ENCODE results near the gene GIMAP5. TPM values are rescaled to one million over a fixed set of nuclear protein-coding genes. Genes with fewer than 3 reads are reported as not detected.

Gene GIMAP5
- total and polyA plus RNA-seq, 9 of the 15 experiments (the other 6 are each of a cell fraction or from before 2014, with no cell fraction given), result 0.35 TPM; not detected in 8

DNA sequence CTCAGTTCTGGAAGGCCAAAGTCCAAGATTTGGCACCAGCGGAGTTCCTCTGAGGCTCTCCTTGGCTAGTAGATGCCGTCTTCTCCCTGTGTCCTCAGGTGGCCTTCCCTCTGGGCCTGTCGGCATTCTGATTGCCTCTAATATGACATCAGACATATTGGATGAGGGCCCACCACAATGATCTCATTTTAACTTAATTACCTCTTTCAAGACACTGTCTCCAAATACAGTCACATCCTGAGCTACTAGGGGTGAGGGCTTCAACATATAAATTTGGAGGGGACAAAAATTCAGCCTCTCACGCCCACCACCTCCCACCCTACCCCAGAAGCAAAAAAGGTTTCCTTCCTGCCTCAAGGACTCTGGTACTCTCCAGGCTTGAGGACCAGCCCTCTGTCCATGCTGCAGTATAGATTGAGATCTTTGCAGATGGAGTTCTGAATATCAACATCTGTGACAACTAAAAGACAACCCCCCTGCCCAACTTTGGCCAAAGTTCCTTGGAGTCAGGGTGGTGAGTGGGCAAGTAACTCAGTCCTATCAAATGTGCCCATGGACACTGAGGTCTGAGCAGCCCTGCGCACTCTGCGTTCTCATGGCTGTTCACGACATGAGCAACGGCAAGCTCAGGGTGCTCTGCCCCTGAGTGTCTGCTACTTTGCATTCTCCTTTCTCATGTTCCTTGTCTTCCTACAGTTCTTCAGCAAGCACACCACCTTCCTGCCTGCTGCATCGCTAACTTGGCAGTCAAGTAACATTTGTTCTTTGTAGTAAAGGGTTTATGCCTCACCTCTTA lies 51.5 kb downstream of the GIMAP5 start:
- H3K79me2 ChIP-seq (ENCODE audit: control insufficient read depth, insufficient read depth, low read length), result no peaks in the 10 kb centered on the region
- peaks cover 8% of the 10 kb centered on the region; the same call in 1 of the 2 replicates for H4K20me1 ChIP-seq (replicated peaks; ENCODE audit: control insufficient read depth, insufficient read depth, low read length)
- H3K27ac ChIP-seq (ENCODE audit: extremely low read depth, low read depth, low read length), result no peak overlapping the region
- no peaks in the 10 kb centered on the region for H3K36me3 ChIP-seq (ENCODE audit: control insufficient read depth, insufficient read depth, low read length)
- BruUV-seq (replicated peaks), result no TSS peak
- no peak for ATAC-seq
- FAIRE-seq, result peak; percentile 42
- no peak overlapping the region for H3K4me3 ChIP-seq
- intact Hi-C loops (cut with micrococcal nuclease), result loop anchor here (10.0 kb wide), 1 partner anchor 306 kb away; no protein-coding TSS in a partner anchor
- H3K9ac ChIP-seq (ENCODE audit: insufficient read depth in 1 of 2, low read depth in 2 of 2, low read length in 2 of 2), result no peak overlapping the region; a peak in 1 of 4 replicates
- H3K4me1 ChIP-seq (replicated peaks in 1 of 2; ENCODE audit: control insufficient read depth in 2 of 2, insufficient read depth in 2 of 2, low read length in 2 of 2), result peaks cover 10% of the 10 kb centered on the region in 2 experiments; a peak in 4 of 5 replicates
- H2AFZ ChIP-seq (ENCODE audit: low read depth, low read length), result no peak overlapping the region
- TF ChIP-seq FOXP1 (CRISPR knock-in tag; IDR thresholded peaks at IDR 0.05) (no peak), ZNF696 (CRISPR knock-in tag; conservative IDR thresholded peaks at IDR 0.05) (no peak), ZBTB33 (CRISPR knock-in tag; IDR thresholded peaks at IDR 0.05) (no peak), ZNF282 (CRISPR knock-in tag; IDR thresholded peaks at IDR 0.05) (no peak), ATF7 (IDR thresholded peaks at IDR 0.05) (0 out of 2 replicates have a peak, but pooled peaks have one; percentile 20), KDM5B (IDR thresholded peaks at IDR 0.05; ENCODE audit: insufficient replicate concordance, low read depth, low read length) (peak; percentile 40), ZKSCAN3 (CRISPR knock-in tag; IDR thresholded peaks at IDR 0.05) (no peak)
- TF ChIP-seq, protein P1, sequence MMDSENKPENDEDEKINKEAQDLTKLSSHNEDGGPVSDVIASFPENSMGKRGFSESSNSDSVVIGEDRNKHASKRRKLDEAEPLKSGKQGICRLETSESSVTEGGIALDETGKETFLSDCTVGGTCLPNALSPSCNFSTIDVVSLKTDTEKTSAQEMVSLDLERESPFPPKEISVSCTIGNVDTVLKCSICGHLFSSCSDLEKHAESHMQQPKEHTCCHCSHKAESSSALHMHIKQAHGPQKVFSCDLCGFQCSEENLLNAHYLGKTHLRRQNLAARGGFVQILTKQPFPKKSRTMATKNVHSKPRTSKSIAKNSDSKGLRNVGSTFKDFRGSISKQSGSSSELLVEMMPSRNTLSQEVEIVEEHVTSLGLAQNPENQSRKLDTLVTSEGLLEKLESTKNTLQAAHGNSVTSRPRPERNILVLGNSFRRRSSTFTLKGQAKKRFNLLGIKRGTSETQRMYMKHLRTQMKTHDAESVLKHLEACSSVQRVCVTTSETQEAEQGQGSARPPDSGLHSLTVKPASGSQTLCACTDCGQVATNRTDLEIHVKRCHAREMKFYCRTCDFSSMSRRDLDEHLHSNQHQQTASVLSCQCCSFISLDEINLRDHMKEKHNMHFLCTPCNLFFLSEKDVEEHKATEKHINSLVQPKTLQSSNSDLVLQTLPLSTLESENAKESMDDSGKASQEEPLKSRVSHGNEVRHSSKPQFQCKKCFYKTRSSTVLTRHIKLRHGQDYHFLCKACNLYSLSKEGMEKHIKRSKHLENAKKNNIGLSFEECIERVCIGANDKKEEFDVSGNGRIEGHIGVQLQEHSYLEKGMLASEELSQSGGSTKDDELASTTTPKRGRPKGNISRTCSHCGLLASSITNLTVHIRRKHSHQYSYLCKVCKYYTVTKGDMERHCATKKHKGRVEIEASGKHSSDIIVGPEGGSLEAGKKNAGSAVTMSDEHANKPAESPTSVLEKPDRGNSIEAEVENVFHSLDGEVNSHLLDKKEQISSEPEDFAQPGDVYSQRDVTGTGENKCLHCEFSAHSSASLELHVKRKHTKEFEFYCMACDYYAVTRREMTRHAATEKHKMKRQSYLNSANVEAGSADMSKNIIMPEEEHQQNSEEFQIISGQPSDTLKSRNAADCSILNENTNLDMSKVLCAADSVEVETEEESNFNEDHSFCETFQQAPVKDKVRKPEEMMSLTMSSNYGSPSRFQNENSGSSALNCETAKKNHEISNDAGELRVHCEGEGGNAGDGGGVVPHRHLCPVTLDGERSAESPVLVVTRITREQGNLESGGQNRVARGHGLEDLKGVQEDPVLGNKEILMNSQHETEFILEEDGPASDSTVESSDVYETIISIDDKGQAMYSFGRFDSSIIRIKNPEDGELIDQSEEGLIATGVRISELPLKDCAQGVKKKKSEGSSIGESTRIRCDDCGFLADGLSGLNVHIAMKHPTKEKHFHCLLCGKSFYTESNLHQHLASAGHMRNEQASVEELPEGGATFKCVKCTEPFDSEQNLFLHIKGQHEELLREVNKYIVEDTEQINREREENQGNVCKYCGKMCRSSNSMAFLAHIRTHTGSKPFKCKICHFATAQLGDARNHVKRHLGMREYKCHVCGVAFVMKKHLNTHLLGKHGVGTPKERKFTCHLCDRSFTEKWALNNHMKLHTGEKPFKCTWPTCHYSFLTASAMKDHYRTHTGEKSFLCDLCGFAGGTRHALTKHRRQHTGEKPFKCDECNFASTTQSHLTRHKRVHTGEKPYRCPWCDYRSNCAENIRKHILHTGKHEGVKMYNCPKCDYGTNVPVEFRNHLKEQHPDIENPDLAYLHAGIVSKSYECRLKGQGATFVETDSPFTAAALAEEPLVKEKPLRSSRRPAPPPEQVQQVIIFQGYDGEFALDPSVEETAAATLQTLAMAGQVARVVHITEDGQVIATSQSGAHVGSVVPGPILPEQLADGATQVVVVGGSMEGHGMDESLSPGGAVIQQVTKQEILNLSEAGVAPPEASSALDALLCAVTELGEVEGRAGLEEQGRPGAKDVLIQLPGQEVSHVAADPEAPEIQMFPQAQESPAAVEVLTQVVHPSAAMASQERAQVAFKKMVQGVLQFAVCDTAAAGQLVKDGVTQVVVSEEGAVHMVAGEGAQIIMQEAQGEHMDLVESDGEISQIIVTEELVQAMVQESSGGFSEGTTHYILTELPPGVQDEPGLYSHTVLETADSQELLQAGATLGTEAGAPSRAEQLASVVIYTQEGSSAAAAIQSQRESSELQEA (IDR thresholded peaks at IDR 0.05; ENCODE audit: low read depth), result no peak
- TF ChIP-seq, protein P2, sequence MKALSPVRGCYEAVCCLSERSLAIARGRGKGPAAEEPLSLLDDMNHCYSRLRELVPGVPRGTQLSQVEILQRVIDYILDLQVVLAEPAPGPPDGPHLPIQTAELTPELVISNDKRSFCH (CRISPR knock-in tag; IDR thresholded peaks at IDR 0.05), result no peak
- TF ChIP-seq, protein P2 (tag; IDR thresholded peaks at IDR 0.05), result no peak
- ChIA-PET POLR2A (no interaction called here), CTCF (ENCODE audit: low intra/inter-chr PET ratio) (interaction anchor here (0.8 to 1.2 kb wide), 2 partner anchors 9 to 200 kb away, joined by 3 to 4 read pairs; no protein-coding TSS in a partner anchor)
- peaks cover 54 to 74% of the 10 kb centered on the region in 2 experiments; a peak in 4 of 5 replicates for H3K27me3 ChIP-seq (ENCODE audit: control insufficient read depth in 2 of 2, insufficient read depth in 2 of 2, low read length in 2 of 2)
- no peaks in the 10 kb centered on the region for H3K9me3 ChIP-seq (replicated peaks; ENCODE audit: control insufficient read depth, insufficient read depth, low read depth, low read length)
- WGBS (ENCODE audit: insufficient coverage, low coverage, missing lambda C conversion rate), result 30% methylated on average over 9 of the region's 9 CpGs
- in situ Hi-C loops (cut with MboI), result loop anchor here (5.0 kb wide), 1 partner anchor 199 kb away; no protein-coding TSS in a partner anchor
- H3K9me1 ChIP-seq (ENCODE audit: control insufficient read depth, insufficient read depth, low read length), result no peaks in the 10 kb centered on the region
- no peak overlapping the region for H3K4me2 ChIP-seq (ENCODE audit: insufficient read depth, low read length)
- no peak for DNase-seq (ENCODE audit: extremely low read depth in 1 of 4, low spot score in 3 of 4)

All from K562 (cell line).